ENCODE data around the gene VEGFA.

GRCh38 chr6:43776799-43777776 lies 7.1 kb downstream of the VEGFA start:
- TF ChIP-seq JUN (IDR thresholded peaks at IDR 0.05) (no peak), MAZ (IDR thresholded peaks at IDR 0.05; ENCODE audit: borderline replicate concordance, low read depth, low read length) (no peak), REST (IDR thresholded peaks at IDR 0.05) (no peak), RAD21 (conservative IDR thresholded peaks at IDR 0.05 in 1 of 2, IDR thresholded peaks at IDR 0.05 in 1 of 2) (no peak), RNF2 (IDR thresholded peaks at IDR 0.05; ENCODE audit: borderline replicate concordance, low read depth) (no peak), BHLHE40 (IDR thresholded peaks at IDR 0.05; ENCODE audit: low read depth, low read length) (no peak), POLR2A (IDR thresholded peaks at IDR 0.05; ENCODE audit: low read length) (no peak), CHD2 (IDR thresholded peaks at IDR 0.05; ENCODE audit: low read length, partially characterized antibody) (no peak)
- TF ChIP-seq, protein P1, sequence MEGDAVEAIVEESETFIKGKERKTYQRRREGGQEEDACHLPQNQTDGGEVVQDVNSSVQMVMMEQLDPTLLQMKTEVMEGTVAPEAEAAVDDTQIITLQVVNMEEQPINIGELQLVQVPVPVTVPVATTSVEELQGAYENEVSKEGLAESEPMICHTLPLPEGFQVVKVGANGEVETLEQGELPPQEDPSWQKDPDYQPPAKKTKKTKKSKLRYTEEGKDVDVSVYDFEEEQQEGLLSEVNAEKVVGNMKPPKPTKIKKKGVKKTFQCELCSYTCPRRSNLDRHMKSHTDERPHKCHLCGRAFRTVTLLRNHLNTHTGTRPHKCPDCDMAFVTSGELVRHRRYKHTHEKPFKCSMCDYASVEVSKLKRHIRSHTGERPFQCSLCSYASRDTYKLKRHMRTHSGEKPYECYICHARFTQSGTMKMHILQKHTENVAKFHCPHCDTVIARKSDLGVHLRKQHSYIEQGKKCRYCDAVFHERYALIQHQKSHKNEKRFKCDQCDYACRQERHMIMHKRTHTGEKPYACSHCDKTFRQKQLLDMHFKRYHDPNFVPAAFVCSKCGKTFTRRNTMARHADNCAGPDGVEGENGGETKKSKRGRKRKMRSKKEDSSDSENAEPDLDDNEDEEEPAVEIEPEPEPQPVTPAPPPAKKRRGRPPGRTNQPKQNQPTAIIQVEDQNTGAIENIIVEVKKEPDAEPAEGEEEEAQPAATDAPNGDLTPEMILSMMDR (IDR thresholded peaks at IDR 0.05), result no peak

Measured in A549 (cell line).